HepG2 (cell line): Measurements from ENCODE around the gene ARHGEF12. TPM values are rescaled to one million over a fixed set of nuclear protein-coding genes. Genes with fewer than 3 reads are reported as not detected.

Experiments
- ATM ChIP-seq: fragments of 450-650 bp; IDR thresholded peaks from 2 replicates; pipeline ENCODE4 v1.7.1; 2017; ENCODE audit warnings: mild to moderate bottlenecking, borderline replicate concordance
- CAMTA2 ChIP-seq: sonication (generic); formaldehyde crosslinking; IDR thresholded peaks from 2 replicates; pipeline ENCODE4 v1.4.0; 2020; ENCODE audit warnings: mild to moderate bottlenecking, missing genetic modification reagents, borderline replicate concordance
- E2F5 ChIP-seq: sonication (generic); formaldehyde crosslinking; conservative IDR thresholded peaks from 2 replicates; pipeline ENCODE4 v1.4.0; 2020; ENCODE audit warnings: missing genetic modification reagents
- HNF4A ChIP-seq: sonication (generic); formaldehyde crosslinking; IDR thresholded peaks from 2 replicates; pipeline ENCODE4 v1.4.0; 2020; ENCODE audit warnings: missing genetic modification reagents
- NCOA2 ChIP-seq: sonication (generic); formaldehyde crosslinking; IDR thresholded peaks from 2 replicates; pipeline ENCODE4 v1.8.0; 2022; ENCODE audit warnings: inconsistent platforms
- PRDM10 ChIP-seq: sonication (generic); formaldehyde crosslinking; IDR thresholded peaks from 2 replicates; pipeline ENCODE4 v1.4.0; 2020; ENCODE audit warnings: low read depth, missing genetic modification reagents
- SAP130 ChIP-seq: IDR thresholded peaks from 2 replicates; pipeline ENCODE4 v1.6.1; 2016; ENCODE audit warnings: low read depth
- ZNF282 ChIP-seq: fragments of 450-650 bp; IDR thresholded peaks from 2 replicates; pipeline ENCODE4 v1.6.1; 2018; ENCODE audit not compliant: partially characterized antibody
- ZNF407 ChIP-seq: sonication (generic); formaldehyde crosslinking; IDR thresholded peaks from one replicate; pipeline ENCODE4 v1.5.1; 2020; ENCODE audit warnings: mild to moderate bottlenecking, missing genetic modification reagents; ENCODE audit errors: not compliant biosample characterization
- ZNF441 ChIP-seq: sonication (generic); formaldehyde crosslinking; IDR thresholded peaks from 2 replicates; pipeline ENCODE4 v1.7.0; 2021; ENCODE audit warnings: missing genetic modification reagents, borderline replicate concordance
- ZNF503 ChIP-seq: sonication (generic); formaldehyde crosslinking; IDR thresholded peaks from 2 replicates; pipeline ENCODE4 v1.4.0; 2020; ENCODE audit warnings: missing genetic modification reagents
- ZNF549 ChIP-seq: sonication (generic); formaldehyde crosslinking; IDR thresholded peaks from 2 replicates; pipeline ENCODE4 v1.5.0; 2020; ENCODE audit warnings: missing genetic modification reagents
- ZNF558 ChIP-seq: sonication (generic); formaldehyde crosslinking; IDR thresholded peaks from 2 replicates; pipeline ENCODE4 v1.9.0; 2022; ENCODE audit warnings: mild to moderate bottlenecking, missing genetic modification reagents, borderline replicate concordance
- ZNF629 ChIP-seq: sonication (generic); formaldehyde crosslinking; conservative IDR thresholded peaks from 2 replicates; pipeline ENCODE4 v1.5.0; 2020; ENCODE audit warnings: missing genetic modification reagents
- polyA plus RNA-seq, 8 experiments: library from polyadenylated mRNA; depleted of rRNA in 3 of 8; stranded (reverse) in 7 of 8; unstranded in 1 of 8; fragments of >200 nt; fragmentation: Illumina TruSeq in 4 of 8; extraction: Trizol in 4 of 8; gene quantifications; 2 replicates each; pipeline versions ENCODE4 v1.2.1 to v1.2.3, GENCODE V29; 2011 to 2016; ENCODE audit warnings: low read depth in 4 of 8, missing spikeins in 1 of 8, mixed read lengths in 1 of 8; ENCODE audit not compliant: insufficient read depth in 1 of 8
- total RNA-seq, 5 experiments: library from RNA; depleted of rRNA; stranded (reverse); fragments of >200 nt; fragmentation: Illumina TruSeq; extraction: Trizol; gene quantifications; 2 replicates each; pipeline ENCODE4 v1.2.3, GENCODE V29; 2016; ENCODE audit warnings: low read depth in 1 of 5

The ARHGEF12 gene
- total and polyA plus RNA-seq, 2 of the 13 experiments (the other 11 are each of a cell fraction or from before 2014, with no cell fraction given) = 17.9 to 54.4 TPM

- TF ChIP-seq ZNF407 (CRISPR knock-in tag) (no peak), ZNF441 (CRISPR knock-in tag) (no peak), ZNF282 (no peak), ZNF549 (CRISPR knock-in tag) (no peak), ZNF558 (no peak), E2F5 (CRISPR knock-in tag) (no peak), ATM (no peak), SAP130 (peak; percentile 33; the same call in 1 of the 2 replicates), PRDM10 (CRISPR knock-in tag) (no peak), NCOA2 (CRISPR knock-in tag) (0 out of 2 replicates have a peak, but pooled peaks have one; percentile 24), CAMTA2 (CRISPR knock-in tag) (no peak), ZNF629 (CRISPR knock-in tag) (no peak), HNF4A (CRISPR knock-in tag) (peak; percentile 53; the same call in 1 of the 2 replicates), ZNF503 (CRISPR knock-in tag) (no peak)
Observed at GRCh38 chr11:120354779-120355178, 18.6 kb downstream of the ARHGEF12 start (continued).
